GM10847 (cell line): ENCODE results near the gene MAMLD1.

Experiments
- POLR2A ChIP-seq: IDR thresholded peaks from 2 replicates; pipeline ENCODE4 v1.6.1; 2011; ENCODE audit not compliant: insufficient read length; ENCODE audit errors: extremely low read depth

Gene MAMLD1

GRCh38 chrX:150362599-150363481 is at the start of gene MAMLD1:
TSS of gene MAMLD1 (plus strand) at chrX:150363317. CDS start at chrX:150445517, 82,200 bp downstream.
- TF ChIP-seq POLR2A = no peak

GRCh38 chrX:150313514-150313913 is 49.6 kb upstream of the MAMLD1 start:
- TF ChIP-seq POLR2A = no peak

- TF ChIP-seq POLR2A = no peak
These were observed 48.9 kb upstream of the MAMLD1 start for GRCh38 chrX:150314186-150314585.

GRCh38 chrX:150316564-150316963 is 46.6 kb upstream of the MAMLD1 start:
- TF ChIP-seq POLR2A = no peak

GRCh38 chrX:150323020-150323419 is 40.1 kb upstream of the MAMLD1 start:
- no peak for TF ChIP-seq POLR2A

GRCh38 chrX:150324035-150324728 is 38.9 kb upstream of the MAMLD1 start:
- TF ChIP-seq POLR2A = no peak

- TF ChIP-seq POLR2A = no peak
These were observed 38.2 kb upstream of the MAMLD1 start for GRCh38 chrX:150324919-150325318.

- TF ChIP-seq POLR2A = no peak
These were observed 36.4 kb upstream of the MAMLD1 start for GRCh38 chrX:150326541-150327247.

- no peak for TF ChIP-seq POLR2A
These were observed 33.8 kb upstream of the MAMLD1 start for GRCh38 chrX:150329282-150329681.

GRCh38 chrX:150329868-150330267 is 33.2 kb upstream of the MAMLD1 start:
- TF ChIP-seq POLR2A = no peak

- no peak for TF ChIP-seq POLR2A
These were observed 31.1 kb upstream of the MAMLD1 start for GRCh38 chrX:150332023-150332422.

- no peak for TF ChIP-seq POLR2A
These were observed 29.0 kb upstream of the MAMLD1 start for GRCh38 chrX:150334100-150334499.

GRCh38 chrX:150334981-150335380 is 28.1 kb upstream of the MAMLD1 start:
- TF ChIP-seq POLR2A = no peak

GRCh38 chrX:150337026-150337425 is 26.1 kb upstream of the MAMLD1 start:
- TF ChIP-seq POLR2A = no peak

GRCh38 chrX:150337536-150337935 is 25.6 kb upstream of the MAMLD1 start:
- no peak for TF ChIP-seq POLR2A

GRCh38 chrX:150338615-150339014 is 24.5 kb upstream of the MAMLD1 start:
- TF ChIP-seq POLR2A = no peak
